Measurements from ENCODE around the gene TENT5C.

Gene TENT5C

GRCh38 chr1:117673405-117673804 is 67.6 kb downstream of the TENT5C start:
- no peak overlapping the region for H3K4me3 ChIP-seq (ENCODE audit: low read depth, low read length)

- no peak overlapping the region for H3K4me3 ChIP-seq (ENCODE audit: low read depth, low read length)
These were observed 68.9 kb downstream of the TENT5C start for GRCh38 chr1:117674521-117675400.

GRCh38 chr1:117675907-117676430 is 70.1 kb downstream of the TENT5C start:
- H3K4me3 ChIP-seq (ENCODE audit: low read depth, low read length): no peak overlapping the region

DNA sequence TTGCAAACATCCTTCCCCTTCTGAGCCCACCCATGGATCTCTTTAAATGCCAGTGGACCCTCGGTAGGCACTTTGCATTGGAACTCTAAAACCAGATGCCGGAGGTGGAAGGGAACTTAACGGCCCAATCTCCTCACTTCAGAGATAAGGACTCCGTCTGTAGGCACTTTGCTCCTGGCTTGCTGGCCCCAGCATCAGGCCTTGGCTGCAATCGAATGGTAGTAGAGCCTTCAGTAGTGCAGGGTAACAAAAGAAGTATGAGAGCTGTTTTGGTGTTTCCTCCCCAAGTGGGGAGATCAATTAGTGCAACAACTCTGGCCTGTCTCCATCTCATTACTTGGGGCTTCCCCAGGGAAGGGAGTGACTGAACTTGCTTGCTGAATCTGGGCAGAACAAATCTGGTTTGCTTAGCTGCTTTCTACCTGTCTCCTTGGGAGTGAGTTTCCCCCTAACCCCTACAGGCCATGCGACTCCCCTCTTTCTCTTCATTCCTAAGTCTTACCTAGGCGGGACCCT is 70.8 kb downstream of the TENT5C start:
- H3K4me3 ChIP-seq (ENCODE audit: low read depth, low read length): no peak overlapping the region
